Keratinocyte (primary cell): ENCODE data around the gene RTN1.

ENCODE experiments used
- EZH2 ChIP-seq: IDR thresholded peaks from one replicate; pipeline ENCODE4 v1.6.1; 2012; ENCODE audit warnings: inconsistent platforms, mild to moderate bottlenecking, low read length, moderate library complexity
- TF ChIP-seq, protein P1 (sequence below), 3 experiments: IDR thresholded peaks in 1 of 3; conservative IDR thresholded peaks in 1 of 3; optimal IDR thresholded peaks in 1 of 3; 2 replicates in 2 of 3; 3 replicates in 1 of 3; pipeline versions ENCODE3 to v1.5.1; 2011; ENCODE audit warnings: low read length in 3 of 3, mild to moderate bottlenecking in 3 of 3, moderate library complexity in 2 of 3, control low read depth in 1 of 3, inconsistent platforms in 1 of 3; ENCODE audit not compliant: insufficient read depth in 2 of 3; ENCODE audit errors: extremely low read depth in 1 of 3

DNA sequence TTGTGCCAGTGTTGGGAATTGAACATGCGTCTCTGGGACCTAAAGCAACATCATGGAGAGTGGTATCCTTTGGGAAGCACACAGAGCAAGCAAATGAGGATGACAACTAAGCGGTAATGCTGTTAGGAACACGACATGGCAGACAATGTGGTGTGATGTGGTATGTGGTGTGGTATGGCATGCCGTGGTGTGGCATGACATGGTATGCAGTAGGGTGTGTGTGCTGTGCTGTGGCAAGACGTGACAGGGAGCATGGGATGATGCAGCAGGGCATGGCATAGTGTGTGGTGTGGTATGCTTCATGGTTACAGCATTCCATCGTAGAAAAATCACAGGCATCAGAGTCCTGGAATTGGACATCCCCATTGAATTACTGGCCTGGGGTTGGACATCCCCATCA is 108.7 kb downstream of the RTN1 start:
- TF ChIP-seq, protein P1, sequence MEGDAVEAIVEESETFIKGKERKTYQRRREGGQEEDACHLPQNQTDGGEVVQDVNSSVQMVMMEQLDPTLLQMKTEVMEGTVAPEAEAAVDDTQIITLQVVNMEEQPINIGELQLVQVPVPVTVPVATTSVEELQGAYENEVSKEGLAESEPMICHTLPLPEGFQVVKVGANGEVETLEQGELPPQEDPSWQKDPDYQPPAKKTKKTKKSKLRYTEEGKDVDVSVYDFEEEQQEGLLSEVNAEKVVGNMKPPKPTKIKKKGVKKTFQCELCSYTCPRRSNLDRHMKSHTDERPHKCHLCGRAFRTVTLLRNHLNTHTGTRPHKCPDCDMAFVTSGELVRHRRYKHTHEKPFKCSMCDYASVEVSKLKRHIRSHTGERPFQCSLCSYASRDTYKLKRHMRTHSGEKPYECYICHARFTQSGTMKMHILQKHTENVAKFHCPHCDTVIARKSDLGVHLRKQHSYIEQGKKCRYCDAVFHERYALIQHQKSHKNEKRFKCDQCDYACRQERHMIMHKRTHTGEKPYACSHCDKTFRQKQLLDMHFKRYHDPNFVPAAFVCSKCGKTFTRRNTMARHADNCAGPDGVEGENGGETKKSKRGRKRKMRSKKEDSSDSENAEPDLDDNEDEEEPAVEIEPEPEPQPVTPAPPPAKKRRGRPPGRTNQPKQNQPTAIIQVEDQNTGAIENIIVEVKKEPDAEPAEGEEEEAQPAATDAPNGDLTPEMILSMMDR (optimal IDR thresholded peaks at IDR 0.05 in 1 of 3, IDR thresholded peaks at IDR 0.05 in 1 of 3, conservative IDR thresholded peaks at IDR 0.05 in 1 of 3; ENCODE audit: extremely low read depth in 1 of 3, insufficient read depth in 2 of 3, low read length in 3 of 3), result no peak
- no peak for TF ChIP-seq EZH2
